HCT116 (cell line): ENCODE measurements around the gene C4A. TPM values are rescaled to one million over a fixed set of nuclear protein-coding genes. Genes with fewer than 3 reads are reported as not detected.

ENCODE experiments used
- ATAC-seq: fragments of 200-7000 bp; cut with Tn5 transposase; 2 replicates; pipeline ENCODE4 v1.9.1; 2020; ENCODE audit warnings: mild to moderate bottlenecking, moderate library complexity
- BruUV-seq: library from RNA; stranded (reverse); fragments of 400-500 nt; replicated peaks from 2 replicates; lab custom pipeline; 2021; lab: Mats Ljungman, UMichigan
- CTCF ChIA-PET: fragments of 300-600 bp; sonication (Branson Sonifier 250); formaldehyde crosslinking; loops from one replicate; lab custom pipeline; 2021; ENCODE audit warnings: antibody characterized with exemption; lab: Charles Lee
- POLR2A ChIA-PET: fragments of 300-600, 350-600 bp; sonication (Branson Sonifier 250); formaldehyde crosslinking; loops from one replicate; lab custom pipeline; 2021; ENCODE audit warnings: antibody characterized with exemption; lab: Charles Lee
- RAD21 ChIA-PET, 2 experiments: fragments of 300-600 bp; sonication (Branson Sonifier 250); formaldehyde crosslinking; loops; one replicate each; lab custom pipeline; 2023; ENCODE audit warnings: low total read pairs in 2 of 2; ENCODE audit not compliant: uncharacterized antibody in 2 of 2, unreplicated experiment in 2 of 2, low non-redundant PET in 1 of 2; lab: Charles Lee
- DNase-seq: peaks from one replicate; pipeline ENCODE4 v3.0.0-alpha.2; 2010; ENCODE audit warnings: low read depth, low spot score
- H2AFZ ChIP-seq: fragments of 200-600 bp; shearing (Covaris generic), sonication (generic); 2 replicates; pipeline ENCODE4 v1.6.1; 2017; ENCODE audit warnings: low read depth, mixed run types, mixed read lengths, antibody characterized with exemption, low read length; ENCODE audit not compliant: poor library complexity, severe bottlenecking
- H3K27ac ChIP-seq: 2 replicates; pipeline ENCODE4 v1.5.1; 2012; ENCODE audit warnings: low read depth, low read length
- H3K27me3 ChIP-seq: fragments of 200-600 bp; sonication (generic); 2 replicates; pipeline ENCODE4 v1.6.1; 2016; ENCODE audit warnings: mixed run types, low read length, mixed read lengths; ENCODE audit not compliant: insufficient read depth
- H3K36me3 ChIP-seq, 2 experiments: fragments of 200-500 bp in 1 of 2; fragments of 200-600 bp in 1 of 2; sonication (Bioruptor generic) in 1 of 2; sonication (generic) in 1 of 2; 2 replicates each; pipeline versions ENCODE4 v1.5.1 to v1.6.1; 2014 to 2016; ENCODE audit warnings: low read length in 2 of 2, inconsistent platforms in 1 of 2, mixed read lengths in 1 of 2, mixed run types in 1 of 2; ENCODE audit not compliant: insufficient read depth in 2 of 2, control insufficient read depth in 1 of 2
- H3K4me1 ChIP-seq, 2 experiments: fragments of 200-600 bp in 1 of 2; sonication (generic) in 1 of 2; 2 replicates each; pipeline versions ENCODE4 v1.5.1 to v1.6.1; 2012 to 2017; ENCODE audit warnings: low read length in 2 of 2, inconsistent platforms in 1 of 2, mild to moderate bottlenecking in 1 of 2, mixed read lengths in 1 of 2, mixed run types in 1 of 2, moderate library complexity in 1 of 2; ENCODE audit not compliant: insufficient read depth in 2 of 2, control insufficient read depth in 1 of 2
- H3K4me2 ChIP-seq: fragments of 200-600 bp; sonication (generic); 2 replicates; pipeline ENCODE4 v1.6.1; 2017; ENCODE audit warnings: mixed run types, low read length, mixed read lengths
- H3K4me3 ChIP-seq, 2 experiments: fragments of 200-600 bp in 1 of 2; sonication (generic) in 1 of 2; replicated peaks in 1 of 2; 2 replicates each; pipeline ENCODE4 v1.5.1; 2011 to 2016; ENCODE audit warnings: low read length in 2 of 2, control low read depth in 1 of 2, low read depth in 1 of 2, mild to moderate bottlenecking in 1 of 2, mixed read lengths in 1 of 2, mixed run types in 1 of 2
- H3K79me2 ChIP-seq: fragments of 200-600 bp; sonication (generic); 2 replicates; pipeline ENCODE4 v1.6.1; 2017; ENCODE audit warnings: mild to moderate bottlenecking, mixed run types, low read length, moderate library complexity, mixed read lengths; ENCODE audit not compliant: insufficient read depth
- H3K9ac ChIP-seq: fragments of 200-600 bp; sonication (generic); 2 replicates; pipeline ENCODE4 v1.6.1; 2016; ENCODE audit warnings: low read length, mixed read lengths
- H3K9me2 ChIP-seq: fragments of 200-600 bp; sonication (generic), shearing (Covaris generic); 2 replicates; pipeline ENCODE4 v1.6.1; 2017; ENCODE audit warnings: mixed run types, mild to moderate bottlenecking, moderate library complexity; ENCODE audit not compliant: insufficient read depth
- H3K9me3 ChIP-seq, 2 experiments: fragments of 200-500 bp in 1 of 2; fragments of 200-600 bp in 1 of 2; sonication (Bioruptor generic) in 1 of 2; sonication (generic) in 1 of 2; 2 replicates each; pipeline ENCODE4 v1.6.1; 2014 to 2017; ENCODE audit warnings: low read length in 2 of 2, mixed read lengths in 2 of 2, inconsistent platforms in 1 of 2, low read depth in 1 of 2, mild to moderate bottlenecking in 1 of 2, mixed run types in 1 of 2, moderate library complexity in 1 of 2; ENCODE audit not compliant: control insufficient read depth in 1 of 2, insufficient read depth in 1 of 2
- H4K20me1 ChIP-seq: fragments of 200-600 bp; sonication (generic), shearing (Covaris generic); 2 replicates; pipeline ENCODE4 v1.6.1; 2017; ENCODE audit warnings: mixed run types, mild to moderate bottlenecking, moderate library complexity; ENCODE audit not compliant: insufficient read depth
- CEBPB ChIP-seq: IDR thresholded peaks from 2 replicates; pipeline ENCODE4 v1.6.1; 2012; ENCODE audit warnings: low read depth
- EGR1 ChIP-seq: IDR thresholded peaks from 2 replicates; pipeline ENCODE4 v1.6.1; 2012; ENCODE audit warnings: low read depth
- EZH2 ChIP-seq: fragments of 200-600 bp; sonication (generic); IDR thresholded peaks from 2 replicates; pipeline ENCODE4 v1.6.1; 2017; ENCODE audit warnings: antibody characterized with exemption, mixed run types
- EZH2phosphoT487 ChIP-seq: fragments of 200-600 bp; IDR thresholded peaks from 2 replicates; pipeline ENCODE4 v1.6.1; 2018; ENCODE audit warnings: antibody characterized with exemption, borderline replicate concordance
- FOSL1 ChIP-seq: IDR thresholded peaks from 2 replicates; pipeline ENCODE4 v1.6.1; 2012; ENCODE audit warnings: low read depth
- JUND ChIP-seq: IDR thresholded peaks from 2 replicates; pipeline ENCODE4 v1.6.1; 2012
- POLR2AphosphoS5 ChIP-seq: IDR thresholded peaks from 2 replicates; pipeline ENCODE4 v1.6.1; 2011; ENCODE audit warnings: mild to moderate bottlenecking, low read depth, low read length, moderate library complexity
- TCF7L2 ChIP-seq: IDR thresholded peaks from 2 replicates; pipeline ENCODE4 v1.7.0; 2011; ENCODE audit warnings: borderline replicate concordance, inconsistent platforms; ENCODE audit not compliant: insufficient read depth, insufficient read length; ENCODE audit errors: extremely low read depth
- intact Hi-C: fragments of 100-400 bp; cut with micrococcal nuclease; formaldehyde crosslinking; loops from 2 replicates; pipeline ENCODE4 v1.10.0; 2022
- total RNA-seq: library from RNA; stranded (reverse); gene quantifications from one replicate; pipeline ENCODE4 v1.2.1, GENCODE V29; 2021; ENCODE audit not compliant: unreplicated experiment
- TF ChIP-seq, protein P1 (sequence below): IDR thresholded peaks from 2 replicates; pipeline ENCODE4 v1.6.1; 2011; ENCODE audit warnings: mild to moderate bottlenecking, low read length, moderate library complexity; ENCODE audit not compliant: insufficient replicate concordance; ENCODE audit errors: extremely low read depth

C4A gene
- total RNA-seq, 1 experiment from 2014 or later, result 5.1 TPM

DNA sequence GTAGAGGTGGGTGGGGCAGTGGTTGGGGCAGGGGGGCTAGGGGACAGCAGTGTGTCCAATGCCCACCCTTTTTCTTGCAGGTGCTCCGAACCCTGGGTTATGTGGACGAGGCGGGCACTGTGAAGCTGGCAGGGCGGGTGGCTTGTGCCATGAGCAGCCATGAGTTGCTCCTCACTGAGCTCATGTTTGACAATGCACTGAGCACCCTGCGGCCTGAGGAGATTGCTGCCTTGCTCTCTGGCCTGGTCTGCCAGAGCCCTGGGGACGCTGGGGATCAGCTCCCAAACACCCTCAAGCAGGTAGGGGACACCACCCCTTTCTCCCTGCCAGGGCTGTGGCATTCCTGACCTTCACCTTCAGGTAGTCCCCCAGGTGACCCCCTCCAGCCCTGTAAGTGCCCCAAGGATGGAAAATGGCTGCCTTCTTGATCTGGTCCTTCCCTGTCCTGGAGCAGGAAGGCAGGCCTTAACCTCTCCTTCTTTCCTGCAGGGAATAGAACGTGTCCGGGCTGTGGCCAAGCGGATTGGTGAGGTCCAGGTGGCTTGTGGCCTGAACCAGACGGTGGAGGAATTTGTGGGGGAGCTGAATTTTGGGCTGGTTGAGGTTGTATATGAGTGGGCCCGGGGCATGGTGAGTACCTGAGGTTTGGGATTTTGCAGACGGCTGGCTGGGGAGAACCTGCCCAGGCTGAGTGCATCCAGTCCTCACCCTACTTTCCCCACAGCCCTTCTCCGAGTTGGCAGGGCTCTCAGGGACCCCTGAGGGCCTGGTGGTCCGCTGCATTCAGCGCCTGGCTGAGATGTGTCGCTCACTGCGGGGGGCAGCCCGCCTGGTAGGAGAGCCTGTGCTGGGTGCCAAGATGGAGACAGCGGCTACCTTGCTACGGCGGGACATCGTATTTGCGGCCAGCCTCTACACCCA, 12.8 kb upstream of the C4A start:
- BruUV-seq, result no TSS peak
- TF ChIP-seq EZH2phosphoT487 (no peak), POLR2AphosphoS5 (no peak), EGR1 (no peak), EZH2 (no peak), TCF7L2 (no peak), CEBPB (no peak), FOSL1 (no peak), JUND (no peak)
- TF ChIP-seq, protein P1, sequence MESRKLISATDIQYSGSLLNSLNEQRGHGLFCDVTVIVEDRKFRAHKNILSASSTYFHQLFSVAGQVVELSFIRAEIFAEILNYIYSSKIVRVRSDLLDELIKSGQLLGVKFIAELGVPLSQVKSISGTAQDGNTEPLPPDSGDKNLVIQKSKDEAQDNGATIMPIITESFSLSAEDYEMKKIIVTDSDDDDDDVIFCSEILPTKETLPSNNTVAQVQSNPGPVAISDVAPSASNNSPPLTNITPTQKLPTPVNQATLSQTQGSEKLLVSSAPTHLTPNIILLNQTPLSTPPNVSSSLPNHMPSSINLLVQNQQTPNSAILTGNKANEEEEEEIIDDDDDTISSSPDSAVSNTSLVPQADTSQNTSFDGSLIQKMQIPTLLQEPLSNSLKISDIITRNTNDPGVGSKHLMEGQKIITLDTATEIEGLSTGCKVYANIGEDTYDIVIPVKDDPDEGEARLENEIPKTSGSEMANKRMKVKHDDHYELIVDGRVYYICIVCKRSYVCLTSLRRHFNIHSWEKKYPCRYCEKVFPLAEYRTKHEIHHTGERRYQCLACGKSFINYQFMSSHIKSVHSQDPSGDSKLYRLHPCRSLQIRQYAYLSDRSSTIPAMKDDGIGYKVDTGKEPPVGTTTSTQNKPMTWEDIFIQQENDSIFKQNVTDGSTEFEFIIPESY, result no peak
- H3K27ac ChIP-seq, result no peak overlapping the region
- intact Hi-C loops, result no loop called here
- H3K27me3 ChIP-seq, result no peaks in the 10 kb centered on the region
- no peak overlapping the region for H2AFZ ChIP-seq
- no peak for DNase-seq
- H3K79me2 ChIP-seq, result peaks cover 32% of the 10 kb centered on the region
- H4K20me1 ChIP-seq, result no peaks in the 10 kb centered on the region
- H3K4me1 ChIP-seq, result peaks cover 7 to 25% of the 10 kb centered on the region in 2 experiments; a peak in 3 of 4 replicates
- H3K4me3 ChIP-seq, result no peak overlapping the region
- ATAC-seq, result no peak
- CTCF ChIA-PET, result no interaction called here
- no peak overlapping the region for H3K4me2 ChIP-seq
- RAD21 ChIA-PET, result no interaction called here
- H3K36me3 ChIP-seq, result peaks cover 21 to 34% of the 10 kb centered on the region in 2 experiments; a peak in 3 of 4 replicates
- H3K9me2 ChIP-seq, result no peaks in the 10 kb centered on the region
- POLR2A ChIA-PET, result interaction anchor here (1.4 kb wide), 1 partner anchor 10 kb away, joined by 3 read pairs; the partner anchor contains the start of gene SKIC2
- H3K9me3 ChIP-seq, result no peaks in the 10 kb centered on the region
- H3K9ac ChIP-seq, result no peak overlapping the region
